HG03097 (cell line): ENCODE measurements around the gene GATC.

Experiments used
- ATAC-seq: cut with Tn5 transposase; IDR thresholded peaks from one replicate; pipeline ENCODE4 v1.9.1; 2021; ENCODE audit not compliant: unreplicated experiment, low FRiP score

GATC gene

DNA sequence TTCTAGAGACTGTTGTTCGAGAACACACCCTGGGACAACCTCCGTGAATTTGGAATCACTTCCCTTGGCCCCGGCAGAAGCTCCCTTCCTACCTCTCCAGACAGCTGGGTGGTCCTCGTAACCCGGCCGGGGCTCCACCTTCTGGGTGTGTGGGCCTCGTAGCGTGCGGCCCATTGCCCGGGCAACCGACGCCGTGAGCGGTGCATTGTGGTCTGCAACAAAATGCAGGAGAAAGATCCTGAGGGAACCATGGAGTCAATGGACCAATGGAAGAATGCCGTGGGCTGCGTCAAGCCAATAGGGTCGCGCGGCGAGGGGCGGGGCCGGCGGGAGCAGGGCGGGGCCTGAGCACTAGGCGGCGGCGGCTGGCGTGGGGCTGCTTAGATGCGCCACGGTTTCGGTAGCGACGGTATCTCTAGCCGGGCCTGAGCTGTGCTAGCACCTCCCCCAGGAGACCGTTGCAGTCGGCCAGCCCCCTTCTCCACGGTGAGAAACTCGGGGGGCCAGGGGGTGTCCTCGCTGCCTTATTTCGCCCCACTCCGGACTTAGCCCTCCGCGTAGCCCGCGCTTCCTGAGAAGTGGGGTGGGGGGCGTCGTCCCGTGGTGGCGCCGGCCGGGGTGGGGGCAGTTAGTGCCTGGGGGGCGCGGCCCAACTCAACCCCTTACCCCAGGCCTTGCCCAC, 49.6 kb downstream of the GATC start, which contains the start of gene DYNLL1:
DYNLL1 (plus strand) TSS at position 383 of the 682 bp plus-strand sequence. CDS start 309 bp downstream, outside the sequence.
- ATAC-seq = peak; percentile 90

DNA sequence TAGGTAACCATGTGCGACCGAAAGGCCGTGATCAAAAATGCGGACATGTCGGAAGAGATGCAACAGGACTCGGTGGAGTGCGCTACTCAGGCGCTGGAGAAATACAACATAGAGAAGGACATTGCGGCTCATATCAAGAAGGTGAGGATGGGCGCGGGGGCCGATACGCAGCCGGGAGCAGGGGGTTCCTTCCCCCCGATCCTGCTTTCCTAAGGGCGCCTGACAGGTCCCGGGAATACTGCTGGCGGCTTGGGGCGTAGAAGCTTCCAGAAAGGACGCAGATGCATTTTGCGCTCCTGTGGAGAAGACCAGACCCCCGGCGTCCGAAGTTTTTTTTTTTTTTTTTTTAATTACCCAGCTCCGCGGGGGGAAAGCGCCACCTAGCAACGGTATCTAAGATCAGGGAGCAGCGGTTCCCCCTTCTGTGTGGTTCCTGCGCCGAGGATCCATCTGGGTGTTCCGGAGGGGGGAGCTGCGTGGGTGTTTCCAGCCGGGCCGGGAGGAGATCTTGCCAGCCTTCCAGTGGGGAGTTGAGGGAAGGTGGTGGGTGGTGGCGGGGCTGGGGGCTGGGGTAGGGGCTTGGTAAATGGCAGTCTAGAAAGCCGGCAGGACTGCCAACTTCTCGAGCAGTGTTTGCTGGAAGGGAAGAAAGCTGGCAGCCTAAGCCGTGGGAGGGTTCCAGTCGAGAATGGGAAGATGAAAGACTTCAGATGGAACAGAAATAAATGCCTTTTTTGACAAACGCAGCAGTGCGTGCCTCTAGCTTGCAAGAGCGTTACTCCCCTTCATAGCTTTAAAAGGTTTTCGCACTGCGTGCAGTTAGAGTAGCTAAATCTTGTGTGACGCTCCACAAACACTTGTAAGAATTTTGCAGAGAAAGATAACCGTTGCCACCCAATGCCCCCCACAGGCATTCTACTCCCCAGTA, 50.4 kb downstream of the GATC start:
- ATAC-seq = no peak

DNA sequence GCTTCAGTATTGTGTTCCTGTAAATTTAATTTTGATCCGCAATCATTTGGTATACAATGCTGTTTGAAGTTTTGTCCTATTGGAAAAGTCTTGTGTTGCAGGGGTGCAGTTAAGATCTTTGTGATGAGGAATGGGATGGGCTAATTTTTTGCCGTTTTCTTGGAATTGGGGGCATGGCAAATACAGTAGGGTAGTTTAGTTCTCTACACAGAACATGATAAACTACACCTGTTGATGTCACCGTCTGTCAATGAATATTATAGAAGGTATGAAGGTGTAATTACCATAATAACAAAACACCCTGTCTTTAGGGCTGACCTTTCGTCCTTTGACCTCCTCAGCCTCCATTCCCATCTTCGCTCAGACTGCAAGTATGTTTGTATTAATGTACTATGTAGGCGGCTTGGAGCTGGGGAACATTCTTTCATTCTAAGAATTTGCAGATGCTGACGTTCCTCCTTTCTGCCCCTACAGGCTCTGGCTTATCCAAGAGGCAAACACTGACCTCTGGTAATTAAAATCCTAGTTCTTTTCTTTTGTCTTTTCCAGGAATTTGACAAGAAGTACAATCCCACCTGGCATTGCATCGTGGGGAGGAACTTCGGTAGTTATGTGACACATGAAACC, 51.4 kb downstream of the GATC start:
- no peak for ATAC-seq

DNA sequence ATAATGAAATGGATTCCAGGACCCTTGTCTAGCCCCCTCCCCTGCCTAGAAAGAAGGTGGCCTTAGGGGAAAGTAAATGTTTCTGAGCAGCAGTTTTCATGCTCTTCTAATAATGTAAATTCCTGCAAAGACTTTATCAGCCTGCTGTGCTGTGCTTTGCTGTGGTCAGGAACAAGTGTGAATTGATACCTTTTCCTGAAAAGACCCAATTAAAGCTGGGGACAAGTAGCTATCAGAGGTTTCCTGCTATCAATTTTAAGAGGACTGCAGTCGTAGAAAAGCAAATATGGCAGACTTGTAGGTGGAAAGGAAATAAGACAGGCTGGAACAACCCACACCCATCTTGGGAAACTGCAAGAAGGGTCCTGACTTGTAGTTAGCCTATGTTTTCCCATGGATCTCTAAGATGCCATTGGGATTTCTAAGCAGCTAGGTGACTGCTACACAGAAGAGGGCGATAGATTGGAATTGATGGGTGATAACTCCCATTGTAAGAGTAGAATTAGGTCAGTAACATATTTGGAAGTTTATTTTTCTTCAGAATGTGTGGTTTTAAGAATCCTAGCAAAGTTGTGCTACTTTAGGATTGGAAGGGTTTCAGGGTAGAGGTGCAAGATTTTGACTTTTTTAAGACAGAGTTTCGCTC, 52.7 kb downstream of the GATC start:
- ATAC-seq = no peak

DNA sequence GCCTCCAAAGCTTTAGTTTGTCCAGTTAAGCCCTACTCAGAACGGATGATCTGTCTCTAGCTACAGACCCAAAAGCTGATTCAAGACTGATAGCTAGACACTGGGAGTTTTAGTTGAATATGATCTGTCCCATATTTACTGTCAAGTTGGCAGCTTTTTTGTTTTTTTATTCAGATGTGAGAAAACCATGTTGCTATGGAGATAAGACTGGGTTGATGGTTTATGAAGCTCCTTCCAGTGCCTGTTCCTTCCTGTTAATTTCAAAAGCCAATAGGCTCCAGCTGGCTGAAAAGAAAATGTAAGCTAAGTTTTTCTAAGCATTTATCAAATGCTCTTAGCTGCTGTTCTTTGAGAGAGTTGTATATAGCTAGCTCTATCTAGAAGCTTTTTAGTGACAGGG, 54.3 kb downstream of the GATC start:
- ATAC-seq = no peak

DNA sequence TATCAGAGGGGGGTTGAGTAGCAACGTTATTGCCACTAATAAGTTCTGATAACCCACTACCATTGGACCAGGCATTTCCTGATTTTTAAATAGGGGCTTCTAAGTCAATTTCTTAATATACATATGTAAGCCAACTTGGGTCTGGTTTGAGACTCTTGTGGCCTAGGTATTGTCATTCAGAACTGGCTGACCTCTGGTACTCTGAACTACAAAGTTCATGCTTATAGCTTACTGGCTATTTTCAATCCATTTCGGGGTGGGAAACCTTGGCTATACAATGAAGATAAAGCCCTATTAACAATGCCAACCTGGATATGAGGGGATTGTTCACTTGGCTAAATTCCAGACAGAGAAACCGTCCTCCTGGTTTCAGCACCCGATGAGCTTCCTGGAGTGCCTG, 58.3 kb downstream of the GATC start:
- ATAC-seq = no peak

DNA sequence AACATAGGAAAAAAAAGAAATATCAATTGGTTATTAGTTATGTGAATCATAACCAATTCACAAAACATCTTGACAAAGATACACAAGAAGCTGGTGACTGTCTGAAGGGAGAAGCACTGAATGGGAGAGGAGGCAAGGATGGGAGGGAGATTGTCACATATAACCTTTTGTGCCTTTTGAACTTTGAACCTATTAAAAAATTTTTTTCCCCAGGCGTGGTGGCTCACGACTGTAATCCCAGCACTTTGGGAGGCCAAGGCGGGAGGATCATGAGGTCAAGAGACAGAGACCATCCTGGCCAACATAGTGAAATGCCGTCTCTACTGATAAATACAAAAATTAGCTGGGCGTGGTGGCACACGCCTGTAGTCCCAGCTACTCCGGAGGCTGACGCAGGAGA, 62.3 kb downstream of the GATC start:
- no peak for ATAC-seq
